ENCODE results near the gene RRP15. TPM values are rescaled to one million over a fixed set of nuclear protein-coding genes. Genes with fewer than 3 reads are reported as not detected.

The RRP15 gene
- total and polyA plus RNA-seq, 9 of the 15 experiments (the other 6 are each of a cell fraction or from before 2014, with no cell fraction given): 9.5 to 58.1 (median 29.3) TPM

- TF ChIP-seq COPS2 (conservative IDR thresholded peaks at IDR 0.05) (no peak), KDM5B (IDR thresholded peaks at IDR 0.05; ENCODE audit: insufficient replicate concordance, low read depth, low read length) (peak; percentile 86), SRF (CRISPR knock-in tag; IDR thresholded peaks at IDR 0.05) (peak; percentile 49 to 70; a peak in 2 of 4 replicates), ZNF316 (IDR thresholded peaks at IDR 0.05) (no peak), ZNF512 (tag; IDR thresholded peaks at IDR 0.05) (no peak), MAX (CRISPR knock-in tag; IDR thresholded peaks at IDR 0.05) (peak; percentile 97), ZNF589 (CRISPR knock-in tag; IDR thresholded peaks at IDR 0.05; ENCODE audit: low read depth) (peak; percentile 57; the same call in 1 of the 2 replicates), ZNF707 (CRISPR knock-in tag; conservative IDR thresholded peaks at IDR 0.05) (no peak), TFE3 (CRISPR knock-in tag; IDR thresholded peaks at IDR 0.05) (peak; percentile 38), NR1H2 (CRISPR knock-in tag; IDR thresholded peaks at IDR 0.05) (no peak), THAP7 (CRISPR knock-in tag; IDR thresholded peaks at IDR 0.05) (no peak), BCL6 (CRISPR knock-in tag; IDR thresholded peaks at IDR 0.05) (no peak), ZNF583 (CRISPR knock-in tag; IDR thresholded peaks at IDR 0.05) (peak; percentile 38; the same call in 1 of the 2 replicates), ZBTB11 (CRISPR knock-in tag; IDR thresholded peaks at IDR 0.05) (peak; percentile 98 to 100 (median 99)), ZNF76 (CRISPR knock-in tag; IDR thresholded peaks at IDR 0.05; ENCODE audit: borderline replicate concordance) (0 out of 2 replicates have a peak, but pooled peaks have one; percentile 31), ZNF133 (CRISPR knock-in tag; IDR thresholded peaks at IDR 0.05) (no peak)
Measured at GRCh38 chr1:218284917-218285635, at the start of gene RRP15 (continued).

Measured in K562 (cell line).